PC-3 (cell line): ENCODE measurements around the gene CELA2B.

ENCODE experiments used
- EZH2phosphoT487 ChIP-seq: fragments of 300-600 bp; sonication (generic); IDR thresholded peaks from 2 replicates; pipeline ENCODE4 v1.6.1; 2018; ENCODE audit warnings: mild to moderate bottlenecking, antibody characterized with exemption, low read length, borderline replicate concordance
- TF ChIP-seq, protein P1 (sequence below): fragments of 300-600 bp; sonication (generic); conservative IDR thresholded peaks from 2 replicates; pipeline ENCODE4 v1.5.1; 2017; ENCODE audit warnings: antibody characterized with exemption, low read depth, mild to moderate bottlenecking, low read length

DNA sequence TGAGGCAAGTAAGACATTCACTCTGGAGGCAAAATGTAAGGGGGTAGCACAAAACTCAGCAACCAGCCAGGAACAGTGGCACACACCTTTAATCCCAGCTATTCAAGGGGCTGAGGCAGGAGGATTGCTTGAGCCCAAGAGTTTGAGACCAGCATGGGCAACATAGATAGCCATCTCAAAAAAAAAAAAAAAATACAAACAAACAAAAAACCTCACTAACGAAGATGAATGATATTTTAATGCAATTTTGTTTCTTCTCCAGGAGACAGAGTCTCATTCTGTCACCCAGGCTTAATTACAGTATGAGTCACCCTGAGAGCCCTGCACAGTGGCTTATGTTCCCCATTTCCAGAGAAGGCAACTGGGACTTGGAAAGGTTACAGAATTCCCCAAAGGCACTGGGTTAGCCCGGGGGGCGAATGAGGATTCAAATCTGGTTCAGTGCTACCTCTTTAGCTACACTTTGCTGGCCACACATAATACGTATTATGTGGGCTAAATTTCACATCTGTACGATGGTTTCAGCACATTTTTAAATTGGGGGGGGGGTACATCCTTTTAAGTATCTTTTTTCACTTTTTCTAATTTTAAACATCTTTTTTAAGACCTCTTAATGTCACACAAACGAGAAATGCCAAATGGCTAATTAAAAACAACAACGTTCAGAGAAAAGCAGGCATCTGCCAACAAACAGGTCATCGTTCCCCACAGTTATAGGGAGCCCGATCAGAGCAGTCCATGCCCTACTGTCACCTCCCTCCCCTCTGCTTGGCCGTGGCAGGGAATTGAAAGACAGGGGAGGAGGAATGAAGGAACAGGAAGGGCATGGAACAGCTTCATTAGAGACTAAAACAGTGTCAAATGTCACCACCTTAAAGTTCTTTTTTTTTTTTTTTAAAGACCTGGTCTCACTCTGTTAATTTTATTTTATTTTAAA, 15.9 kb upstream of the CELA2B start:
- TF ChIP-seq, protein P1, sequence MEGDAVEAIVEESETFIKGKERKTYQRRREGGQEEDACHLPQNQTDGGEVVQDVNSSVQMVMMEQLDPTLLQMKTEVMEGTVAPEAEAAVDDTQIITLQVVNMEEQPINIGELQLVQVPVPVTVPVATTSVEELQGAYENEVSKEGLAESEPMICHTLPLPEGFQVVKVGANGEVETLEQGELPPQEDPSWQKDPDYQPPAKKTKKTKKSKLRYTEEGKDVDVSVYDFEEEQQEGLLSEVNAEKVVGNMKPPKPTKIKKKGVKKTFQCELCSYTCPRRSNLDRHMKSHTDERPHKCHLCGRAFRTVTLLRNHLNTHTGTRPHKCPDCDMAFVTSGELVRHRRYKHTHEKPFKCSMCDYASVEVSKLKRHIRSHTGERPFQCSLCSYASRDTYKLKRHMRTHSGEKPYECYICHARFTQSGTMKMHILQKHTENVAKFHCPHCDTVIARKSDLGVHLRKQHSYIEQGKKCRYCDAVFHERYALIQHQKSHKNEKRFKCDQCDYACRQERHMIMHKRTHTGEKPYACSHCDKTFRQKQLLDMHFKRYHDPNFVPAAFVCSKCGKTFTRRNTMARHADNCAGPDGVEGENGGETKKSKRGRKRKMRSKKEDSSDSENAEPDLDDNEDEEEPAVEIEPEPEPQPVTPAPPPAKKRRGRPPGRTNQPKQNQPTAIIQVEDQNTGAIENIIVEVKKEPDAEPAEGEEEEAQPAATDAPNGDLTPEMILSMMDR, result no peak
- no peak for TF ChIP-seq EZH2phosphoT487
